GM12878 (cell line): ENCODE measurements around the gene DHCR7.
"Not testable (repeated sequence)": the region's sequence is repeated elsewhere in the genome, so short reads cannot be mapped to it uniquely, and the experiment has no call there.

Source experiments
- CEBPB ChIP-seq, 2 experiments: fragments of 150-350 bp in 1 of 2; IDR thresholded peaks; 2 replicates each; pipeline ENCODE4 v1.6.1; 2012 to 2014; ENCODE audit warnings: low read depth in 2 of 2, low read length in 2 of 2, borderline replicate concordance in 1 of 2, inconsistent platforms in 1 of 2
- ESRRA ChIP-seq: IDR thresholded peaks from 2 replicates; pipeline ENCODE4 v1.6.1; 2012; ENCODE audit warnings: mild to moderate bottlenecking, low read length, improper control_type of control experiment
- MXI1 ChIP-seq: fragments of 150-350 bp; IDR thresholded peaks from 2 replicates; pipeline ENCODE4 v1.6.1; 2011; ENCODE audit warnings: low read depth, mild to moderate bottlenecking, inconsistent platforms, low read length, improper control_type of control experiment
- POLR2A ChIP-seq: IDR thresholded peaks from 2 replicates; pipeline ENCODE4 v1.6.1; 2011; ENCODE audit warnings: low read depth, mild to moderate bottlenecking, low read length
- RCOR1 ChIP-seq: conservative IDR thresholded peaks from 2 replicates; pipeline ENCODE4 v1.6.1; 2012; ENCODE audit warnings: low read depth, low read length, improper control_type of control experiment
- STAT1 ChIP-seq: fragments of 450-650 bp; conservative IDR thresholded peaks from 2 replicates; pipeline ENCODE4 v1.6.1; 2014; ENCODE audit warnings: antibody characterized with exemption, mild to moderate bottlenecking
- USF2 ChIP-seq: IDR thresholded peaks from 2 replicates; pipeline ENCODE4 v1.6.1; 2011; ENCODE audit warnings: low read depth, low read length, improper control_type of control experiment, borderline replicate concordance

- TF ChIP-seq POLR2A; ESRRA; MXI1; STAT1; CEBPB (IDR thresholded peaks at IDR 0.05; ENCODE audit: borderline replicate concordance in 1 of 2, low read depth in 2 of 2, low read length in 2 of 2); RCOR1; USF2: not testable (repeated sequence)
Measured at GRCh38 chr11:71422318-71422717, 25.9 kb downstream of the DHCR7 start.
